Cortex of kidney (tissue), 1 donor: Measurements from ENCODE around the gene ABR.
"Not testable (repeated sequence)": the region's sequence is repeated elsewhere in the genome, so short reads cannot be mapped to it uniquely, and the experiment has no call there.

Experiments
- DNase-seq: peaks from one replicate; lab custom pipeline; 2025; lab: John Stamatoyannopoulos, UW

ABR gene

DNA sequence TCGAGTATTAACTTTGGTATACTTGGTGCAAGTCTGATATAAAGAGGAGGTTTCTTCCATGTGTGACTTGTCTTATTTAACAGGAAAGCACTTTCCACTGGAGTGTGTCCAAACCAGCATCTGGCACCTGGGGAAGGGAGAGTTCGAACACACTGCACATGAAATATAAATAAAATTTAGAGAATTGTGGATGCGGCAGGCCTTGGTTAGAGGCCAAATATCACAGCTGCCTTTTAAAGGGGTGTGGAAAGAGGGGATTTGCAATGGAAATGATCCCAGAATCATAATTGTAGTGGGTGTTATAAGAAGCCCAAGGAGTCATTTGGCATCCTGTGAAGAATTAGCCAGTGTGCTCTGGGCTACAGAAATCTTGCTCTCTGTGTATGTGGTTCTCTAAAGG lies 195.9 kb downstream of the ABR start:
- DNase-seq, result no peak

DNA sequence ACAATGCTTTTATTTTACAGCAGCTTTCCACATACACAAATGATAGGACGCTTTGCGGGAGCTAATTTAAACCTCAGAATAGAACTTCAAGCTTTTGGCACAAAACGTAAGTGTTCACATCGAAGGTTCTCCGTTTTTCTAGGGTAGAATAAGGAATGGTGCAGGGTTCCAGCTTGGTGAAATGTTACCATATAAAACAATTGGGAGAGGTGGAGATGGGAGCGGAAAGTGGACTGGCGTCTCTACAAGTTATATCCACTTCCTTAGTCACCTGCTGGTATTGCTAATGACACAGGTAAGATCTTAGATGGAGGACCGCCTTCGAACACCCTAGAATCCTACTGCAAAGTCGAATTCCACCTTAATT lies 198.5 kb downstream of the ABR start:
- no peak for DNase-seq

DNA sequence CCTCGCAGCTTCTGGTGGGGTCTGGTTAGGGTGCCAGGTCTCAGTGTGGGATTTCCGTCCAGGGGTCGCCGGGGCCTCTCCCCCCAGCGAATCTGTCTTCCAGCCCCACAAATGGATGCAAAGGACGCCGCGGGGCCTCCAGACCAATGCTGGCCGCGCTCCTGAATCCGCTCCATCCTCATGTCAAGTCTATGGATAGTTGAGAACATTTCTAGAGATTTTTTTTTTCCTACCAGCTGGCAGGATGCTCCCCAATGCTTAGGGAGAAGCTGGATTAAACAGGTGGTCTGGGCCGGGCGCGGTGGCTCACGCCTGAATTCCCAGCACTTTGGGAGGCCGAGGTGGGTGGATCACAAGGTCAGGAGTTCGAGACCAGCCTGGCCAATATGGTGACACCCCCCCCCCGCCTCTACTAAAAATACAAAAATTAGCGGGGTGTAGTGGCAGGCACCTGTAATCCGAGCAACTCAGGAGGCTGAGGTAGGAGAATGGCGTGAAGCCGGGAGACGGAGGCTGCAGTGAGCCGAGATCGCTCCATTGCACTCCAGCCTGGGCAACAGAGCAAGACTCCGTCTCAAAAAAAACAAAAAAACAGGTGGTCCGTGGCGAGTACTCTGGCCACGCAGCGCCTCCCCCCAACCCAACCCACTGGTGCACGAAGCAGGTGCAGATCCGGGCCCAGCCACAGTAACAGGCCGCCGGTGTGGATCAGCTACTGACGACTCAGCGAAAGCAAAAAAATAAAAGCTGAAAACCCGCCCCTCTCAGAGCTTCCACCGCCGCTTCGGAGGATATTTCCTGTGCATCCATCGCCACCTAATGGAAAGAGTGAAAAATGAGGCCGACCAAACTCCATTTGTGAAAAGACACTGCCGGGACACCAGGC lies 199.1 kb downstream of the ABR start:
- DNase-seq, result no peak

DNA sequence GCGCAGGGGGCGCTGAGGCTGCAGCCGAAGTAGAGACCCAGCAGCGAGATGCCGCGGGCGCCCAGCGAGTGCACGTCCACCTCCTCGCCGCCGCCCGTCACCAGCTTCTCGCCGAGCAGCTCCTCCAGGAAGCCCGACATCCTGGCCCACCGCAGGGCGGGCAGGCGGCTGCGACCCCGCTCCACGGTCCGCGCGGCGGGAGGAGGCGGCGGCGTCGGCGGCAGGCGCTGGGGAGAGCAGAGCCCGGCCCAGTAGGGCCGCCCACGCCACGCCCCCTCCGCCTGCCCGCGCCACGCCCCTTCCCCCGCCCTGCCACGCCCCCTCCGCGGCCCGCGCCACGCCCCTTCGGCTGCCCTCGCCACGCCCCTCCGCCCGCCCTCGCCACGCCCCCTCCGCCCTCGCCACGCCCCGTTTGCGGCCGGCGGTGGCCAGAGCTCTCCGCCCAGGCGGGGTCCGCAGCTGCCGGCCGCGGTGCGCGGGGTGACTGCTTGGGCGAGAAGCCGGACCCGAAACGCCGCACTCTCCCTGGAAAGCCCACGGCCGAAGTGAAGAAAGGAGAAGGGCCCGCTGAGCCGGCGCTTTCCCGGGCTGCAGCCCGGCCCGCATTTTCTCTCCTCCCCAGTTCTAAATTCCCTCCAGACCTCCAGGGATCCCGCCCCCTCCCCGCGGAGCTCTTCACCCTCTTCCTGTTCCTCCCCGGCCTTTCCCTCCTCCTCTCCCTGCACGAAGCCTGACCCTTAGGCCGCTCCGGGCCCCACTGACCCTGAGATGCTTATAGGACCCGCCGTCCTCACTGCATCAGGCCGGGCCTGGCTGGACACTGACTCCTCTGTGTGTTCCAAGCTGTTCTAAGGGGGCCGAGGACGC lies 200.0 kb downstream of the ABR start, which contains the start of gene NXN:
NXN (minus strand) TSS at position 238 of the 867 bp plus-strand sequence.
- DNase-seq, result no peak

- DNase-seq, result no peak
Measured at GRCh38 chr17:979212-979538, 200.6 kb downstream of the ABR start.

DNA sequence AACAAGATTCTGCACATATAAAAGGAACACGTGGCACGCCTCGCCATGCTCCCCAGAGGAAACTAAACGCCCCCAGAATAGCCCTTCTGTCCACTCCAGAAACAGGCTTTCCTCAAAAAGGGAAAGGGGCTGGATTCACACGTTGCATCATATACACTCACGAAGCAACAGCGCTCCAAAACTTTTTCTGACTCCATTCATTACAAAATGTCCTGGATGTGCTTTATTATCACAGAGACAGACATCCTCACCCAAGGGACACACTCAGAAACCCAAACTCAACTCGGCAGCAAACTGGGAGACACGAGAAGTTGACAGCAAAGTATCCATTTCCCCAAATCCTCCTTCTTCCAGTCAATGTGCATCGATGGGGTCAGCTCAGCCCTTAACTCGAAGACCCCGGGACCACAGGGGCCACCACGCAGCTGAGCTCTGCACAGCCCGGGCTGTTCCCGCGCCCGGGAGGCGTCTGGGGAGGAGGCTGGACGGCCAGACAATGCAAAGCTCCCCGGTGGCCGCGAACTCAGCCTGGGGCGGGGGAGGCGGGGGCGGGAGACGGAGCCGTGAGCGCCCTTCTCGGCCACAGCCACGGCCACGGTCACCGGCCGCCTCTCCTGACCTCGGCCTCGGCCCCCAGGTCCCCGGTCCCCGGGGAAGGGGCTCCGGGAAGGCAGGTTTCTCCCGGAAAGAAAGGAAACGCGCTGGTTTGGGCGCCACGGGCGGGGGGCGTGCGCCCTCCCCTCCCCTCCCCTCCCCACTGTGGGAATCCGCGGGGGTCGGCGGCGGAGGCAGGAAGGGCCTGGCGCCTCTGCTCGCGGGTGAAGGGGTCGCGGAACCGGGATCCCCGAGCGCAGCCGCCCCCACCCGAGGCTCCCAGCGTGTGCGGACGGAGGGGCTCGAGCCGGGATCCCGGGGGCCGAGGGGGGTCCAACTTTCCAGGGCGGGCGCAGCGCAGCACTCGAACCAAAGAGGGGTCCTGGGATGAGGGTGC lies 201.4 kb downstream of the ABR start:
- no peak for DNase-seq

DNA sequence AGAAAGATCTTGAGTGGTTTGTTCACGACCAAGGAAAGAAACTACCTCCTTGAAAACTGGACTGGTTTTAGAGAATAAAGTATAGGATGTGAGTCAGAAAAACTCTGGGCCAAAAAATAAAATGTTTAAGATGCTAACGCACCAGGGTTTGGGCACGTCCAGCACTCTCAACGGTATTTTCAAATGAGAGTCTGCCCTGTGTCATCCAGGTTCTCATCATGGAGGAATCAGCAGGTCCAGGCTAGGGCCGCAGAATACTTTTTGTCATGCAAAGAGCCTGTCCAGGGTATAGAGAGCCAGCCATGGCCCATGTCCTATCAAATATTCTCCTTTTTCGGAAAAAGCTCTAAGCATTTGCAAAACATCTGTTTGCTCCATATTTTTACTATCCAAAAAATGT lies 202.6 kb downstream of the ABR start:
- no peak for DNase-seq

GRCh38 chr17:976312-976711 lies 203.5 kb downstream of the ABR start:
- DNase-seq, result no peak

DNA sequence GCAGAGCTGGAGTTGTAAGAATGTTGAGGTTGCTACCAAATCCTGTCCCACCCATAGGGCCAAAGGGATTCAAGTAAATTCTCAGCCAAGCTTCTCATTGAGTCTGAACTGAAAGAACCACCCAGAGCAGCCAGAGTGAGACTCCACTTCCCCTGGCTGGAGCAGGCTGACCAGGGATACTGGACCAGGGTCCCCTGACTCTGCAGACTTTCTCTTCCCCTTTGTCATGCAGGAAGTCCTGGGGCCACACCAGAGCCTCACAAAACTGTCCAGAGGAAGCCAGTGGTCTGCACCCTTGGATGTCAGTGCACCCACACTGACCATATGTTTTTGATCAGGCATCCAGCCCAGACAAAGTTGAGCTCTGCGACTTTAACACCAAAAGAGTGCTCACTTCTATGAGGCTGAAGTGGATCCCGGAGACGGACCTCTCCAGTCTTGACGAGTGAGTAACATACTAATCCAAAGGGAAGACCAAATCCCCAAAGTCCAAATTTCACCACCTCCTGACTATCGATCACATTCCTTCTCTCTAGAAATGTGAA lies 204.3 kb downstream of the ABR start:
- DNase-seq, result no peak

DNA sequence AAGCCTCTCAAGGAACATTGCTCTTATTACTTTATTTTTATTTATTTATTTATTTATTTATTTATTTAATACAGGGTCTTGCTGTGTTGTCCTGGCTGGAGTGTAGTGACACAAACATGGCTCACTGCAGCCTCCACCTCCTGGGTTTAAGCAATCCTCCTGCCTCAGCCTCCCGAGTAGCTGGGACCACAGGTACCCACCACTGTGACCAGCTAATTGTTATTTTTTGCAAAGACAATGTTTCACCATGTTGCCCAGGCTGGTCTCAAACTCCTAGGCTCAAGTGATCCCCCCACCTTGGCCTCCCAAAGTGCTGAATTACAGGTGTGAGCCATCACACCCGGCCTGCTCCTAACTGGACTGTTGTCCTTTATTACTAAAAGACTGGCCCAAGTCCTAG lies 205.0 kb downstream of the ABR start:
- DNase-seq, result not testable (repeated sequence)

- DNase-seq, result no peak
Measured at GRCh38 chr17:973053-973452, 206.7 kb downstream of the ABR start.

DNA sequence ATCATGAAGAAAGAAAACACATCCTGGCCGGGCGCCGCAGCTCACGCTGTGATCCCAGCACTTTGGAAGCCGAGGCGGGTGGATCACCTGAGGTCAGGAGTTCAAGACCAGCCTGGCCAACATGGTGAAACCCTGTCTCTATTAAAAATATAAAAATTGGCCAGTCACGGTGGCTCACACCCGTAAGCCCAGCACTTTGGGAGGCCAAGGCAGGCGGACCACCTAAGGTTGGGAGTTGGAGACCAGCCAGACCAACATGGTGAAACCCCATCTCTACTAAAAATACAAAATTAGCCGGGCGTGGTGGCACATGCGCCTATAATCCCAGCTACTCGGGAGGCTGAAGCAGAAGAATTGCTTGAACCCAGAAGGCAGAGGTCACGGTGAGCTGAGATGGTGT lies 207.9 kb downstream of the ABR start:
- DNase-seq, result not testable (repeated sequence)

- no peak for DNase-seq
Measured at GRCh38 chr17:970364-970763, 209.4 kb downstream of the ABR start.

DNA sequence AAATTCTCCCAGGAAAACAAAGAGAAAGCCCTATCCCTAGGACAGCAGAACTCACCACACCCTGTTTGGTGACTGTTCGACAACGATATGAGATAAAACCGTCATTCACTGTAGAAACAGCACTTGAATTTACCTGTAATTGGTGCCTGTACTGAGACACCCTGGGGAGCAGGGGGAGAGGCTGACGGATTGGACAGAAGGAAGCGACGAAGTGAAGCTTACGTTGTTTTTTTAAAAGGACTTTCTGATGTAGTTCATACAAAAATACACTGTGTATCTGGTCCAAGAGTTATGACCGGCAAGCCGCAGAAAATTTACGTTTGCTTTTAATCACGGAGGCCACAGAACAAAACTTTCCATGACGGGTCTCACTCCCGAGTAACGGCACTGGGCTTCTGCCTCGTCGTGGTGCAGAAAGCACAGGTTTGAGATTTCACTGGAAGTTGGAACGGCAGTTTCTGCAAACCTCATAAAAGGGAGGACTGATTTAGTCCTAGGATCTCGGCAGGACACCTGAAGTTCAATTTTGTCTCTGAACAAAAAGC lies 209.9 kb downstream of the ABR start:
- no peak for DNase-seq

DNA sequence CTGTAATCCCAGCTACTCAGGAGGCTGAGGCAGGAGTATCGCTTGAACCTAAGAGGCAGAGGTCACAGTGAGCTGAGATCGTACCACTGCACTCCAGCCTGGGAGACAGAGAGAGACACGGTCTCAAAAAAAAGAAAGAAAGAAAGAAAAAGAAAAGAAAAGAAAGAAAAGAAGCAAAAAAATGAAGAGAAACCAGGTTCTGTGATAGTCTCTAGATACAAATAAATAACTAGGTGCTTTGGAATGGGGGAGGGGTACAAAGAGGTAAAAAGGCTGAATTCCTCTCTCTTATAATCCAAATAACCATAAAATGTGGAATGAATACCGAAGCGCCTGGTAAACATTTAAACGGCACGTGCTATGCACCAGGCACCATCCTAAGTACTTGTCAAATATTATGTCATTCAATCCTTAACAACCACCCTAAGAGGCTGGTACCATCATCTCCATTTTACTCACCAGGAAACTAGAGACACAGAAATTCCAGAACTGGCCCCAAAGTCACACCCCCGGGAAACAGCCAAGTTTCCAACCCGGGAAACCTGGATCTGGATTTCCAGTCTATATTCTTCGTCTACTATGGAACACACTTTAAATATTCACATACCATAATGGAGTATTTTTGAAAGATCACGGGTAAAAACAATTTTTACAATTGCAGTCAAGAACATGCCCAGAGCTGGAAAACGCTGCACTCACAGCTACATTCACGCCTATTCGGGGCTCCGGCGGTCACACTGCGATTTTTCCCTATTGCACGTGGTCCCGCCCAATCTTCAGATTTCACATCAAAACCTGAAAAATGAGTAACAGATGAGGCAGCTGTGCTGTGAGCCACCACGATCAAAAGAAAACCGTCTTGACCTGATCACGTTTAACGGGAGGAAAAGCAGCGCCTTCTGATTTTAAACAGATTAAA lies 210.7 kb downstream of the ABR start:
- no peak for DNase-seq

DNA sequence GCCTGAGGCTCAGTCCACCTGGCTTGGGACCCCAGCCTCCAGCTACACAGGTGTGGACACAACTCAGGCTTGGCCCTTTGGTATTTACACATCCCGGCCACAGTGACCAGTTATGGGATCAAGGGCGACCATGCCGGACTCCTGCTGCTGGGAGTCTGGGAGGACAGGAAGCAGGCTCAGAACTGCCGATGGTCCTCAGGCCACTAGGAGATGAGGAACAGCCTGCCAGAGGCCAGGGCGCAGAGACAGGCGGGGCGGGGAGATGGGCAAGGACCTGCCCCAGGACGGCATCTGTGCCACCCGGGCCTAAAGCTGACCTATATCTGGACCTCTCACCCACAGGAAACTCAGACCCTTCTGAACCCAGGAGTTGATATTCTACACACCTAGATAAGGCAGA lies 212.7 kb downstream of the ABR start:
- no peak for DNase-seq

- DNase-seq, result no peak
Measured at GRCh38 chr17:965311-965989, 214.3 kb downstream of the ABR start.

DNA sequence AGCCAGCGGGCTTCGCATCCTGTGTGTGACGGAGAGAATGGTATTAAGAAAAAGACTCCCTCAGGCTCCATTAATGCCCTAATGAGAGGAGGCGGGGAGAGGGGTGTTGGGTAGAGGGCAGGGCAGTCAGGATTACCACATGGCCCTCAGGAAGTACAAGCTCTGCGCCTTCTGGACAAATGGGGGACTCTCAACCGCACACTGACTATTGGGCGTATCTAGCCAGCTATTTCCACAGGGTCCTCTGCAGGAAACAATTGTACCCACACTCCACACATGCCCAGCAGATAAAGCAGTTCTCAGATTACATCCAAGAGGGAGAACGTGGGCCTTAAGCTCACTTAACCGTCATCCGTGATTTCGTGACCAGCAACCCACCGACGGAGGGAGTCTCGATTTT lies 214.9 kb downstream of the ABR start:
- DNase-seq, result no peak

- no peak for DNase-seq
Measured at GRCh38 chr17:962670-963069, 217.1 kb downstream of the ABR start.

DNA sequence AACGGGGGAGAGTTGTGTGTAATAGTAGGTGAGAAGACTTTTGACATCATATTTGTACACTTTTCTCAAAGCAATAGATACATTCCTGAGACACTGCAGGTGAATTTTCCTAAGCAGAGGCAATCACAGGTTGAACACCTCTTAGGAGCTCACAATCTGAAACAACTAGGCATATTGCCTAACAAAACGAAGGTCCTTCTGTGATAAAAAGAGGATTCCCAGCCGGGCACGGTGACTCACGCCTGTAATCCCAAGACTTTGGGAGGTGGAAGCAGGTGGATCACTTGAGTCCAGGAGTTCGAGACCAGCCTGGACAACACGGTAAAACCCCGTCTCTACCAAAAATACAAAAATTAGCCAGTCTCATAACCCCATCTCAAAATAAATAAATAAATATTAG lies 217.6 kb downstream of the ABR start:
- DNase-seq, result no peak
